Endodermal cell (in vitro differentiated cells): ENCODE results near the gene ATP8B4. TPM values are rescaled to one million over a fixed set of nuclear protein-coding genes. Genes with fewer than 3 reads are reported as not detected.

Experiments used
- DNase-seq: peaks from one replicate; pipeline ENCODE4 v3.0.0-alpha.2; 2017
- H3K27ac ChIP-seq: 2 replicates; pipeline ENCODE4 v1.5.1; 2013; ENCODE audit warnings: mild to moderate bottlenecking, low read depth, low read length, moderate library complexity
- H3K27me3 ChIP-seq: 2 replicates; pipeline ENCODE4 v1.6.1; 2013; ENCODE audit warnings: mild to moderate bottlenecking, low read length, moderate library complexity; ENCODE audit not compliant: insufficient read depth, control insufficient read depth, poor library complexity, severe bottlenecking
- H3K36me3 ChIP-seq: 2 replicates; pipeline ENCODE4 v1.7.0; 2013; ENCODE audit warnings: mild to moderate bottlenecking, low read length, moderate library complexity; ENCODE audit not compliant: control insufficient read depth, insufficient read depth
- H3K4me1 ChIP-seq: one replicate; pipeline ENCODE4 v1.7.0; 2013; ENCODE audit warnings: low read length; ENCODE audit not compliant: control insufficient read depth, insufficient read depth
- H3K4me3 ChIP-seq: 2 replicates; pipeline ENCODE4 v1.5.1; 2013; ENCODE audit warnings: mild to moderate bottlenecking, low read length, moderate library complexity
- H3K9ac ChIP-seq: 2 replicates; pipeline ENCODE4 v1.6.1; 2013; ENCODE audit warnings: mild to moderate bottlenecking, low read length, moderate library complexity; ENCODE audit not compliant: poor library complexity, severe bottlenecking; ENCODE audit errors: extremely low read depth
- H3K9me3 ChIP-seq: 2 replicates; pipeline ENCODE4 v1.6.1; 2013; ENCODE audit warnings: mild to moderate bottlenecking, low read length, moderate library complexity; ENCODE audit not compliant: control insufficient read depth
- H3K27ac Mint-ChIP-seq: 2 replicates; pipeline ENCODE4 v1.8.0; 2020; ENCODE audit warnings: mixed read lengths
- H3K27me3 Mint-ChIP-seq: 2 replicates; pipeline ENCODE4 v1.8.0; 2021; ENCODE audit warnings: mild to moderate bottlenecking, mixed read lengths; ENCODE audit not compliant: insufficient read depth
- H3K36me3 Mint-ChIP-seq: 2 replicates; pipeline ENCODE4 v1.8.0; 2020; ENCODE audit warnings: low read depth, mixed read lengths
- H3K4me1 Mint-ChIP-seq: 2 replicates; pipeline ENCODE4 v1.8.0; 2020; ENCODE audit warnings: mixed read lengths
- H3K4me3 Mint-ChIP-seq: 2 replicates; pipeline ENCODE4 v1.8.0; 2020; ENCODE audit warnings: mild to moderate bottlenecking, moderate library complexity, mixed read lengths
- H3K9me3 Mint-ChIP-seq: 2 replicates; pipeline ENCODE4 v1.8.0; 2020; ENCODE audit warnings: mild to moderate bottlenecking, mixed read lengths
- WGBS, 2 experiments: methylation state at CpG; one replicate each; pipeline versions ENCODE4 v1.1.5 to v1.1.7; 2013; ENCODE audit warnings: missing lambda C conversion rate in 2 of 2, mixed read lengths in 1 of 2; ENCODE audit not compliant: insufficient coverage in 1 of 2, insufficient read length in 1 of 2; 5-methylcytosine and 5-hydroxymethylcytosine counted together
- total RNA-seq, 2 donors: library from RNA; stranded (reverse); fragmentation: NEBNext Ultra II Directional in 1 of 2; extraction: Animal tissue kit (Norgen Biotek cat#: 25700) in 1 of 2; gene quantifications; 2 replicates in 1 of 2; 3 replicates in 1 of 2; pipeline ENCODE4 v1.2.1, GENCODE V29; 2021
- TF ChIP-seq, protein P1 (sequence below): fragments of 200-600 bp; sonication (generic); conservative IDR thresholded peaks from 2 replicates; pipeline ENCODE4 v1.5.0; 2021; ENCODE audit warnings: antibody characterized with exemption, mild to moderate bottlenecking

ATP8B4 gene
- total RNA-seq, 2 donors from 2014 or later = 0.64 to 0.95 TPM

- Histone ChIP-seq H3K27ac (no peak overlapping the region), H3K4me1 (no peaks in the 10 kb centered on the region), H3K36me3 (no peaks in the 10 kb centered on the region), H3K27me3 (no peaks in the 10 kb centered on the region), H3K9ac (no peak overlapping the region), H3K9me3 (no peaks in the 10 kb centered on the region), H3K4me3 (no peak overlapping the region)
- Mint-ChIP-seq H3K36me3 (no peaks in the 10 kb centered on the region), H3K27me3 (peaks cover 4% of the 10 kb centered on the region), H3K27ac (no peak overlapping the region), H3K9me3 (no peaks in the 10 kb centered on the region), H3K4me3 (no peak overlapping the region), H3K4me1 (peaks cover 5% of the 10 kb centered on the region)
- TF ChIP-seq, protein P1, sequence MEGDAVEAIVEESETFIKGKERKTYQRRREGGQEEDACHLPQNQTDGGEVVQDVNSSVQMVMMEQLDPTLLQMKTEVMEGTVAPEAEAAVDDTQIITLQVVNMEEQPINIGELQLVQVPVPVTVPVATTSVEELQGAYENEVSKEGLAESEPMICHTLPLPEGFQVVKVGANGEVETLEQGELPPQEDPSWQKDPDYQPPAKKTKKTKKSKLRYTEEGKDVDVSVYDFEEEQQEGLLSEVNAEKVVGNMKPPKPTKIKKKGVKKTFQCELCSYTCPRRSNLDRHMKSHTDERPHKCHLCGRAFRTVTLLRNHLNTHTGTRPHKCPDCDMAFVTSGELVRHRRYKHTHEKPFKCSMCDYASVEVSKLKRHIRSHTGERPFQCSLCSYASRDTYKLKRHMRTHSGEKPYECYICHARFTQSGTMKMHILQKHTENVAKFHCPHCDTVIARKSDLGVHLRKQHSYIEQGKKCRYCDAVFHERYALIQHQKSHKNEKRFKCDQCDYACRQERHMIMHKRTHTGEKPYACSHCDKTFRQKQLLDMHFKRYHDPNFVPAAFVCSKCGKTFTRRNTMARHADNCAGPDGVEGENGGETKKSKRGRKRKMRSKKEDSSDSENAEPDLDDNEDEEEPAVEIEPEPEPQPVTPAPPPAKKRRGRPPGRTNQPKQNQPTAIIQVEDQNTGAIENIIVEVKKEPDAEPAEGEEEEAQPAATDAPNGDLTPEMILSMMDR = no peak
- no CpG with 5 or more reads among the region's 1 CpG for WGBS, 2 experiments
- no peak for DNase-seq
Observed at GRCh38 chr15:50071551-50072258, 47.3 kb downstream of the ATP8B4 start.

DNA sequence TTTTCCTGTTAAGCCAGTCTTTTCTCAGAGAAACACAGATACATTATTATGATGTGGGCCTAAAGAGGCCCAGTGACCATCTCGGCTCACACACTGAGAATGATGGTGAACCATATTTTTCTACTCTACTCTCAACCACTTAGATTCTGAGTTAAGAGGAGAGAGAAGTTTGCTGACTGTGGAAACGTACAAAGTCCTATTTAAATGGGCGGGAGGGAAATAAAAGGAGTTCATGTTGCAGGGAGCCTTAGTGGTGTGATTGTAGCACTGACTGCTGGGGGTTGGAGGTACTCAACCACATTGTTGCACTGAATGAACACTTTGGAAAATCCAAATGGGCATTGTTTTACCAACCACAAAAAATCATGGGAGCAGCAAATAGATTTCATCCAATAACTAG, 51.0 kb downstream of the ATP8B4 start:
- H3K36me3 ChIP-seq = no peaks in the 10 kb centered on the region
- no peaks in the 10 kb centered on the region for H3K36me3 Mint-ChIP-seq
- 86 to 92% methylated on average over 1 to 3 of the region's 3 CpGs for WGBS, 2 experiments
- H3K27me3 Mint-ChIP-seq = no peaks in the 10 kb centered on the region
- H3K4me3 Mint-ChIP-seq = no peak overlapping the region
- H3K27ac ChIP-seq = no peak overlapping the region
- H3K9me3 Mint-ChIP-seq = no peaks in the 10 kb centered on the region
- no peaks in the 10 kb centered on the region for H3K4me1 ChIP-seq
- H3K9me3 ChIP-seq = no peaks in the 10 kb centered on the region
- DNase-seq = no peak
- no peak overlapping the region for H3K4me3 ChIP-seq
- peaks cover 5% of the 10 kb centered on the region for H3K4me1 Mint-ChIP-seq
- no peak overlapping the region for H3K9ac ChIP-seq
- no peak overlapping the region for H3K27ac Mint-ChIP-seq
- no peaks in the 10 kb centered on the region for H3K27me3 ChIP-seq
- TF ChIP-seq, protein P1 = no peak

GRCh38 chr15:50067254-50067653, 51.8 kb downstream of the ATP8B4 start:
- Mint-ChIP-seq H3K4me1 (peaks cover 5% of the 10 kb centered on the region), H3K4me3 (no peak overlapping the region), H3K36me3 (no peaks in the 10 kb centered on the region), H3K27ac (no peak overlapping the region), H3K27me3 (no peaks in the 10 kb centered on the region), H3K9me3 (no peaks in the 10 kb centered on the region)
- 80 to 90% methylated on average over 1 of the region's 1 CpG for WGBS, 2 experiments
- DNase-seq = no peak
- no peaks in the 10 kb centered on the region for H3K27me3 ChIP-seq
- no peak overlapping the region for H3K27ac ChIP-seq
- H3K9me3 ChIP-seq = no peaks in the 10 kb centered on the region
- H3K4me1 ChIP-seq = no peaks in the 10 kb centered on the region
- no peak overlapping the region for H3K4me3 ChIP-seq
- TF ChIP-seq, protein P1 = no peak
- no peaks in the 10 kb centered on the region for H3K36me3 ChIP-seq
- no peak overlapping the region for H3K9ac ChIP-seq
